Ovary (tissue), 3 donors: ENCODE measurements around the gene FAM151B.

Experiments
- EP300 ChIP-seq: sonication (generic); formaldehyde crosslinking; IDR thresholded peaks from one replicate; pipeline ENCODE4 v1.6.1; 2017; ENCODE audit warnings: antibody characterized with exemption
- POLR2A ChIP-seq: fragments of 450-650 bp; IDR thresholded peaks from one replicate; pipeline ENCODE4 v1.6.1; 2017; ENCODE audit warnings: antibody characterized with exemption, mild to moderate bottlenecking, moderate library complexity
- TF ChIP-seq, protein P1 (sequence below), 3 donors: fragments of 450-650 bp in 2 of 3; fragments of 200-600 bp in 1 of 3; IDR thresholded peaks; one replicate each; pipeline versions ENCODE4 v1.5.1 to v1.8.0; 2016 to 2022; ENCODE audit warnings: antibody characterized with exemption in 3 of 3, mild to moderate bottlenecking in 1 of 3
- donor health status: DM: no; HTN: no; CAD: no.

DNA sequence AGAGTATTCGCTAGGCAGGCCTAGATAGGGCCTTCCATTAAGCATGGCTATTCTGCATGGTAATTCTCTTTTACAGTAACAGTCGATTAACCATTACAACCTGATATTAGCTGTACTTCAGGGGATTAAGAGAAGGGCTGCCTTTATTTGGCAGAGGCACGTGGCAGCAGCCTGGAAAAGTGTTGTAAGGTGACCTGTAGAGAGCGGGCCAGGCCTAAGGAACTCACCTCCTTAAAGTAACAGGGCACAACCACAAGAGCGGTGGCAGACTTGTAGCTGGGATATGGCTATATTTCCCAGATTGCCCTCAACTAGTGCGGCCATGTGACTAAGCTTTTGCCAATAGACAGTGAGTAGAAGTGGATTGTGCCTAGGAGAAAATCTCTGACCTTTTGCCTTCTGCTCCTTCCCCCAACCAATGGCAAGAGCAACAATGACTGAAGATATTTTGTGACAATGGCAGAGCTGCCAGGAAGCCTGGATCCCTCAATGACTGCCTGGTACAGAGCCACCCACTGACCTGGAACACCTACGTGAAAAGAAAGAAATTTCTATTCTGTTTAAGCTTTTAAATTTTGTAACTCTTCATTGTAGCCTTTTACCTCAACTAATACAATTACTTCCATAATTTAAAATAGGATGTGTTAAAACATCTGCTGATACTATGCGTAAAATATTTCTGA lies 101.1 kb downstream of the FAM151B start:
- TF ChIP-seq, protein P1, sequence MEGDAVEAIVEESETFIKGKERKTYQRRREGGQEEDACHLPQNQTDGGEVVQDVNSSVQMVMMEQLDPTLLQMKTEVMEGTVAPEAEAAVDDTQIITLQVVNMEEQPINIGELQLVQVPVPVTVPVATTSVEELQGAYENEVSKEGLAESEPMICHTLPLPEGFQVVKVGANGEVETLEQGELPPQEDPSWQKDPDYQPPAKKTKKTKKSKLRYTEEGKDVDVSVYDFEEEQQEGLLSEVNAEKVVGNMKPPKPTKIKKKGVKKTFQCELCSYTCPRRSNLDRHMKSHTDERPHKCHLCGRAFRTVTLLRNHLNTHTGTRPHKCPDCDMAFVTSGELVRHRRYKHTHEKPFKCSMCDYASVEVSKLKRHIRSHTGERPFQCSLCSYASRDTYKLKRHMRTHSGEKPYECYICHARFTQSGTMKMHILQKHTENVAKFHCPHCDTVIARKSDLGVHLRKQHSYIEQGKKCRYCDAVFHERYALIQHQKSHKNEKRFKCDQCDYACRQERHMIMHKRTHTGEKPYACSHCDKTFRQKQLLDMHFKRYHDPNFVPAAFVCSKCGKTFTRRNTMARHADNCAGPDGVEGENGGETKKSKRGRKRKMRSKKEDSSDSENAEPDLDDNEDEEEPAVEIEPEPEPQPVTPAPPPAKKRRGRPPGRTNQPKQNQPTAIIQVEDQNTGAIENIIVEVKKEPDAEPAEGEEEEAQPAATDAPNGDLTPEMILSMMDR (IDR thresholded peaks at IDR 0.05), result no peak
- TF ChIP-seq EP300, result no peak
- no peak for TF ChIP-seq POLR2A
